Measurements from ENCODE around the gene C22orf31.

Gene C22orf31

GRCh38 chr22:29081517-29082236, 20.0 kb upstream of the C22orf31 start:
- DNase-seq (ENCODE audit: low read depth), result no peak

GRCh38 chr22:29080106-29080975, 18.7 kb upstream of the C22orf31 start:
- DNase-seq (ENCODE audit: low read depth), result no peak

GRCh38 chr22:29079218-29079901, 17.7 kb upstream of the C22orf31 start:
- no peak for DNase-seq (ENCODE audit: low read depth)

- no peak for DNase-seq (ENCODE audit: low read depth)
Observed at GRCh38 chr22:29078869-29079207, 17.2 kb upstream of the C22orf31 start.

- DNase-seq (ENCODE audit: low read depth), result no peak
Observed at GRCh38 chr22:29078036-29078868, 16.6 kb upstream of the C22orf31 start.

- no peak for DNase-seq (ENCODE audit: low read depth)
Observed at GRCh38 chr22:29074276-29074772, 12.7 kb upstream of the C22orf31 start.

- no peak for DNase-seq (ENCODE audit: low read depth)
Observed at GRCh38 chr22:29073618-29074275, 12.1 kb upstream of the C22orf31 start.

- no peak for DNase-seq (ENCODE audit: low read depth)
Observed at GRCh38 chr22:29072979-29073617, 11.5 kb upstream of the C22orf31 start, which contains the start of gene KREMEN1. TSS of gene KREMEN1 (plus strand) at chr22:29073035. CDS start at chr22:29073131, 96 bp downstream.

- peak; percentile 70 for DNase-seq (ENCODE audit: low read depth)
Observed at GRCh38 chr22:29072193-29072978, 10.8 kb upstream of the C22orf31 start.

GRCh38 chr22:29071261-29072045, 9.8 kb upstream of the C22orf31 start:
- peak; percentile 20 for DNase-seq (ENCODE audit: low read depth)

GRCh38 chr22:29070490-29070889, 8.9 kb upstream of the C22orf31 start:
- no peak for DNase-seq (ENCODE audit: low read depth)

- no peak for DNase-seq (ENCODE audit: low read depth)
Observed at GRCh38 chr22:29069463-29069862, 7.8 kb upstream of the C22orf31 start.

- no peak for DNase-seq (ENCODE audit: low read depth)
Observed at GRCh38 chr22:29065468-29066190, 4.0 kb upstream of the C22orf31 start.

- DNase-seq (ENCODE audit: low read depth), result no peak
Observed at GRCh38 chr22:29062286-29062821, 723 bp upstream of the C22orf31 start.

GRCh38 chr22:29060931-29061330, 700 bp downstream of the C22orf31 start:
- no peak for DNase-seq (ENCODE audit: low read depth)

GRCh38 chr22:29060251-29060869, 1.3 kb downstream of the C22orf31 start:
- DNase-seq (ENCODE audit: low read depth), result no peak

- no peak for DNase-seq (ENCODE audit: low read depth)
Observed at GRCh38 chr22:29056472-29056871, 5.2 kb downstream of the C22orf31 start.

Measured in T-helper 22 cell (primary cell).